Stimulated activated naive CD8-positive, alpha-beta T cell treated with anti-CD3 and anti-CD28 coated beads, Interleukin-15, Interleukin-2, amounts not matched to agents 100 ng/mL and 50 ng/mL, for 24 hours (primary cell): ENCODE results near the gene SLC22A23.

Experiments used
- H3K27ac Mint-ChIP-seq: one replicate; pipeline ENCODE4 v1.8.0; 2021; ENCODE audit warnings: mild to moderate bottlenecking, mixed read lengths
- H3K27me3 Mint-ChIP-seq: one replicate; pipeline ENCODE4 v1.8.0; 2021; ENCODE audit warnings: mixed read lengths
- H3K36me3 Mint-ChIP-seq: one replicate; pipeline ENCODE4 v1.8.0; 2021; ENCODE audit warnings: low read depth, mixed read lengths
- H3K4me1 Mint-ChIP-seq: one replicate; pipeline ENCODE4 v1.8.0; 2021; ENCODE audit warnings: low read depth, mixed read lengths
- H3K4me3 Mint-ChIP-seq: one replicate; pipeline ENCODE4 v1.8.0; 2021; ENCODE audit warnings: mild to moderate bottlenecking, mixed read lengths
- H3K9me3 Mint-ChIP-seq: one replicate; pipeline ENCODE4 v1.8.0; 2021; ENCODE audit warnings: mixed read lengths

Gene SLC22A23

DNA sequence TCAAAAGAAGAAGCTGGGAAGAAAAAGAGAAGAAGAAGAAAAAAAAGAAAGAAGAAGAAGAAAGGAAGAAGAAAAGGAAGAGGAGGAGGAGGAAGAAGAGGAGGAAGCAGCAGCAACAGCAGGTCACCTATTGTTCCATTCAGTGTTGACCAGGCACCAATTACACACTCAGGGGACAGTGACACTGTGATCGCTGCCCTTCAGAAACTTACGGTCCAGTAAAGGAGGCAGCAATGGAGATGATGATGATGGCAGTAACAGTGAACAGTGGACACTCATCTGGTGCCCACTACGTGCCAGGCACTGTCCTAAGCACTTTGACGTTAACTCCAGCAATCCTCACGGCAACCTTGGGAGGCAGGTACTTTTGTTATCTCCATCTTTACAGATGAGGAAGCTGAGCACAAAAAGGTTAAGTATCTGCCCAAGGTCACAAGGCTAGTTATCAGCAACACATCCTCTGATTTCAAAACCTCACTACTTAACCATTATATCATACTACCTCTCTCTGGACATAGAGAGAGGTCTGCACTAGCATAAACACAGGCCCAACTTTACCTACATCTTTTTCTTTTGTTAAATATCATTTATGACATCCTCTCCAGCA, 83.2 kb downstream of the SLC22A23 start:
- Mint-ChIP-seq H3K36me3 (no peaks in the 10 kb centered on the region), H3K27me3 (no peaks in the 10 kb centered on the region), H3K4me1 (peaks cover 31% of the 10 kb centered on the region), H3K4me3 (no peak overlapping the region), H3K27ac (no peak overlapping the region), H3K9me3 (no peaks in the 10 kb centered on the region)

DNA sequence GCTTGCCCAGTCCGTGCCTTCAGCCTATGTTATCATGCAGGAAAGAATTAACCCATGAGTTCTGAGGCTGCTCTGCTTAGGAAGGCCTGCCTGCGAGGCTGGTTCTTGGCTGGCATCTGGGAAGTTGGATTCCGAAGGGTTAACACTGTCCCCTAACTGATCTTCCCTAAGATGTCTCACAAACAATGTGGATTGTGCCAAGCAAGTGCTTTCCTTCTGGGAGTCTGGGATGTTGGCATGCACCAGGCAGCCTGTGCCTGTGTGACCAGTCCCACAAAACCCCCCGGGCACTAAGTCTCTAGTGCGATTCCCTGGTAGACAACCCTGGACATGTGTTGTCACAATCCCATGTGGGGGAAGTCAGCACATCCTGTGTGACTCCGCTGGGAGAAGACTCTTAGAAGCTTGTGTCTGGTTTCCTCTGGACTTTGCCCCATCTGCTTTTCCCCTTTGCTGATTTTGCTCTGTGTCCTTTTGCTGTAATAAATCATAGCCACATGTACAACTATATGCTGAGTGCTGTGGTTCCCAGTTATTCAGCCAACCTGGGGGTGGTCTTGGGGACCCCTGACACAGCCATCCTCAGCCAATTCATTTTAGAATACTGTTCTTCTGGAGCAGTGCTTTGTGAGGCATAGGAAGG, 83.8 kb downstream of the SLC22A23 start:
- H3K36me3 Mint-ChIP-seq: no peaks in the 10 kb centered on the region
- H3K9me3 Mint-ChIP-seq: no peaks in the 10 kb centered on the region
- H3K27ac Mint-ChIP-seq: no peak overlapping the region
- H3K4me3 Mint-ChIP-seq: no peak overlapping the region
- no peaks in the 10 kb centered on the region for H3K27me3 Mint-ChIP-seq
- peaks cover 26% of the 10 kb centered on the region for H3K4me1 Mint-ChIP-seq

DNA sequence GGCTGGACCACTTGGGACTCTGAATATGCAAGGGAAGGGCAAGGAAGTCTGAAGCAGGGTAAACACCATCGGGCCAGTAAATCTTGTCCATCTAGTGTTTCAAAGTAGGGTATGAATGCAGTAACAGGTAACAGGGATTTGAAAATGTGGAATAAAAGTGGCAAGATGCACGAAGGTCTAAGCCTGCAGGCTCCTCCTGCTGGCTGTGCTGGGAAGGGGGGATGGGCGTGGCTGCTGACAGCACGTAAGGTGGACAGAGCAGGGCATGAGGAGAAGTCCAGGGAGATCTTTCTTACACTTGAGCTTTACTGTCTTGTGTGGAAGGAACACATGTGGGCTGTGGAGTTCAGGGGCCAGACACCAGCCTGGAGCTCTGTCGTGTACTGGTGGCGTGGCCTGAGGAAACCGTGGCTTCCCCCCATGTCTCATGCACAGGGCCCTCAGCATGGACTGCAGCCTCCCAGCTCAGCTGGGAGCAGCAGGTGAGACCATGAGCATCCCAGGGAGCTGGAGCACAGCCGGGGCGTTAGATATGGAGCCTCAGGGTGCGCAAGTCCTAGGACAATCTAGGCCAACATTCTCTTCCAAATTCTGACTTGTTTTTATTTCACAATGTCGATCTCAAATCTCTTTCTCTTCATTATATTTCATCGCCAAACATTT, 84.5 kb downstream of the SLC22A23 start:
- Mint-ChIP-seq H3K9me3 (no peaks in the 10 kb centered on the region), H3K4me3 (no peak overlapping the region), H3K27ac (no peak overlapping the region), H3K4me1 (peaks cover 19% of the 10 kb centered on the region), H3K27me3 (no peaks in the 10 kb centered on the region), H3K36me3 (no peaks in the 10 kb centered on the region)

DNA sequence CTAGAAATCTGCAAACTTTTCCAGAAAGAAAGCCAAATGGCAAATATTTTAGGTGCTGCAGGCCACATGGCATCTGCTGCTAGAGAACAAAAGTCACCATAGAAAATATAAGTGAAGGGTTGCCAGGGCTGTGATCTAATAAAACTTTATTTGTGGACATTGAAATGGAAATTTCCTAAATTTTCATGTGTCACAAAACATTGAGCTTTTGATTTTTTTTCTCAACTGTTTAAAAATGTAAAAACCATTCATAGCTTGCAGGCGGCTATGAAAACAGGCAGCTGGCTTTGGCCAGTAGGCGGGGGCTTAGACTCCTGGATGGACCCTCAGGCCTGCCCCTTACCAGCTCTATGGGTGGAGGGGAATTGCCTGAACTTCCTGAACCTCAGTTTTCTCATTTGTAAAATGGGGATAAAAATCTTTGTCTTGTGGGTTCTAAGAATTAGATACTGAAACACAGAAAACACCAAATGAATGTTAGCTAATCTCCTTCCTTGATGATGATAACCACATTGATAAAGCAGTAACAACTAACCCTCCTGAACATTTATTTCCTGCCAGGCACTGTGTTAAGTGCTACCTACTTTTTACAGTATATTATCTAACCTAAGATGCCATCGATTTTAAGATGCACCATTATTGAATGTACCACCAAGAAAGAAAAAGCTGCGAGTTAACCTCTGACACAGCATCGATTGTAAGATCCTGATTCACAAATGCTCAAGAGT, 85.5 kb downstream of the SLC22A23 start:
- Mint-ChIP-seq H3K27me3 (no peaks in the 10 kb centered on the region), H3K4me3 (no peak overlapping the region), H3K36me3 (no peaks in the 10 kb centered on the region), H3K27ac (no peak overlapping the region), H3K4me1 (peaks cover 15% of the 10 kb centered on the region), H3K9me3 (no peaks in the 10 kb centered on the region)

DNA sequence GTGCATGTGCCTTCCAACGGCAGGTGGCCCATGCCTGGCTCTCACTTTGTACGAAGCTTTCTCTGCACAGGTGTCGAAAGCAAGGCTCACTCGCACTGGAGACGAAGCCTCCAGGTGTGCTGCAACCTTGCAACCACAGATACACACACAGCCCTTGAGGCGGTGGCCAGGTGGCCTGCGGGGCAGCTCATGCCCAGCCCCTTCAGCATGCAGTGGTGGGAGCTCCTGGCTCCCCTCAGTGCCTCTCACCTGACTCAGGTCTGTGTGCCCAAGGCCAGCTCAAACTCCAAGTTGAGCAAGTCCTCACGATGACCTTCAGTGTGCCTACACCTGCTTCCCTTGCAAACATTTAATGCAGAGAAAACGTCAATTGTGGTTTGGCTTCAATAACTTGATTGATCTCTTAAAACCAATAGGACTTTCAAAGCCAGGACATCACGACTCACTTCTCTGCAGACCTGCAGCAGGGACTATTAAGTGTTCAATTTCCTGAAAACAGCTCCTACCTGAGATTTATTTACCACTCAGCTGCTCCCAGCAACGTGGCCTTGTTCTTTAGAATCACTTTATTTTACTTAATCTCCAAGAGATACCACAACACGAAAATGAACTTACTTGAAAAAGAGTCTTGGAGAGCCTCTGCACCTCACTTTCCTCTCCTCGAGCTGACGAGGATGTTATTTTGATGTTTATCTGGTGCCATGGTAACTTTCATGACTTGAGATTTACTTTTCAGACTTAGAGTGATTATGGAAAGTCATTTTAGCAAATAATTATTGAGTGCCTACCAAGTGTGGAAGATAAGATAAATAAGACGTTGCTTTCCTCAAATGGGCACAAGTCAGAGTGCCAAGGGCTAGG, 86.3 kb downstream of the SLC22A23 start:
- Mint-ChIP-seq H3K27me3 (no peaks in the 10 kb centered on the region), H3K36me3 (no peaks in the 10 kb centered on the region), H3K4me3 (no peak overlapping the region), H3K27ac (no peak overlapping the region), H3K9me3 (no peaks in the 10 kb centered on the region), H3K4me1 (peaks cover 15% of the 10 kb centered on the region)

DNA sequence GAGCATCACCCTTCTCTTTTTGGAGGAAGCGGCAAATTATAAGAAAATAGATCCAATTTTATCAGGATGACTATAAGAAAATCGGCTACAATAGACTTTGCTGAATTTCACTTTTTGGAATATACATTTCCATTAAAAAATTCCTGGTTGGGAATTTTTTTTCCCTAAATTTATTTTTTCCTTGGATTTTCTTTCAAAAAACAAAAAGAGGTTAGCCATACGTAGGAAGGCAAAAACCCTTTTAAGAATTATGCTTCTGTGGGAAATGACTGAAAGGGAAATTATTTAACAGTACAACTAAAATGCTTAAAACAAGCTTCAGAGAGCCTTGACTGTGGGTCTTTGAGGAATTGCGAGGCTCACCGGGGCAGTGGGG, 86.9 kb downstream of the SLC22A23 start:
- H3K27ac Mint-ChIP-seq: no peak overlapping the region
- no peaks in the 10 kb centered on the region for H3K27me3 Mint-ChIP-seq
- H3K4me1 Mint-ChIP-seq: peaks cover 15% of the 10 kb centered on the region
- H3K36me3 Mint-ChIP-seq: no peaks in the 10 kb centered on the region
- no peak overlapping the region for H3K4me3 Mint-ChIP-seq
- H3K9me3 Mint-ChIP-seq: no peaks in the 10 kb centered on the region

DNA sequence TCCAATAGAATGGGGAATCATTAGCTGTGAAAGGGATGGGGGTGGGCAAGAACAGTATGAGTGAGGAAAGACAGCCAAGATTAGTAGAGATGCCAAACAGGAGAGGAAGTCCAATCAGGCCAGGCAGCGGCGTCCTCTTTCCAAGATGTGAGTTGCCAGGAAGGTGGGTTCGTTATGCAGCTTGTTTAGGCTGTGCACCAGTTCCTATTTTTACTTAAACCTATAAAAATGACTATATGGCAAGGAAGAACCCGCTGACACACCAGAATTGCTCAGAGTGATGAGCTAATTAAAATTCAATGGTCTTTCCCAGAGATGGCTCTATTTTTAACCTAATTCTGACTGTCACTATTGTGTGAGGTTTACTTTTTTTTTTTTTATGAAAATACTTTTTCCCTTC, 88.2 kb downstream of the SLC22A23 start:
- Mint-ChIP-seq H3K4me3 (no peak overlapping the region), H3K36me3 (no peaks in the 10 kb centered on the region), H3K27me3 (no peaks in the 10 kb centered on the region), H3K27ac (no peak overlapping the region), H3K4me1 (peaks cover 15% of the 10 kb centered on the region), H3K9me3 (no peaks in the 10 kb centered on the region)

DNA sequence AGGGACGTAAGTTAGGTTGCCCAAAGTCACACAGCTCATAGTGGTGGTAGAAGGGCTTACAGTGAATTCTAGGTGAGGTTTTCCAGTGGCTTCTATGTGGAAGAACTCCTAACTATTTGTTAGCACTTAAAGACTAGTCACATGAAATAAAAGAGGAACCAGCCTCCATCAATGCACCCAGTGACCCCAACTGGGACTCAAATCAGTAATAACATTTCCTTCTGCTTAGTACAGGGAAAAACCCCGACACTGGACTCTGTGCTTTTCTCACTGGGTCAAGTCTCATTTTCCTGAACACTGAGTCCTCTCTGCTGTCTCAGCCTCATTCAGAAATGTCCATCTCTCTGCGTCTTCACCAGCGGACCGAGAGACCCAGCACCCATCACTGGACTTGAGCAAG, 89.2 kb downstream of the SLC22A23 start:
- Mint-ChIP-seq H3K4me1 (peaks cover 15% of the 10 kb centered on the region), H3K9me3 (no peaks in the 10 kb centered on the region), H3K4me3 (no peak overlapping the region), H3K36me3 (no peaks in the 10 kb centered on the region), H3K27me3 (no peaks in the 10 kb centered on the region), H3K27ac (no peak overlapping the region)

DNA sequence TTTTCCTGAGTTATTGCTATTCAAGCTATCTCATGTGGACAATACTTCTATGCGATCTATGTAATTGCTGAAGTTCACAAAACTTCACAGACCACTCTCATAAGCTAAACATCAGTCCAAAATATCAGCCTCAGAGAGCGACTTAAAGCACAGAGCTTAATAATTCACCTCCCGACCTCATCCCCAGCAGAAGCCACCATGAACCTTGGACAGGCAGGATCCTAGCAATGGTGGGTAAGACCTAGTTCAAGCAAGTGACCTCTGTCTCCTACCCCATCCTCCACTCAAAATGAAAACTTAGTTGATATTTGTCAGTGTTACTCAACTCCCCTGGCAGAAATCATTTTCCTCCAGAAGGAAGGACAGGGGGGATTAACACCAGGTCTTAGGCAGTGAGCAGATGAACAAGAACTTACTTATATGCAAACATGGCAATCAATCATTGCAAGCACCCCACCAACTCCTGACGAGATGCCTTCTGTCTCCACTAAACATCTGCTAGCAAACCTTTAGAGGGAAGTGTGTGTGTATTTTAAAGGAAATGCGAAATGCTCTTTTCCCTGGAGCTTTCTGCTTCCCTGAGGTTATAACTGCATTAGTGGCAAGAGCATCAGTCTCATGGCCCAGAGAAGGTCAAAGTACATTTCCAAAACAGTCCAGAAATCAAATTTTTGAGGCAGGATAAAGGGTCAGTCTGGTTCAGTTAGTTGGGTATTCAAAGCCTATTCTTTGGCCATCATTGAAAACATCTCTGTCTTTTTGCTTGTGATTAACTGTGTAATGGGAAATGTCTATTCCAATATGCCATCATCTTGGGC, 90.0 kb downstream of the SLC22A23 start:
- Mint-ChIP-seq H3K4me1 (peaks cover 15% of the 10 kb centered on the region), H3K36me3 (no peaks in the 10 kb centered on the region), H3K27ac (no peak overlapping the region), H3K4me3 (no peak overlapping the region), H3K9me3 (no peaks in the 10 kb centered on the region), H3K27me3 (no peaks in the 10 kb centered on the region)

DNA sequence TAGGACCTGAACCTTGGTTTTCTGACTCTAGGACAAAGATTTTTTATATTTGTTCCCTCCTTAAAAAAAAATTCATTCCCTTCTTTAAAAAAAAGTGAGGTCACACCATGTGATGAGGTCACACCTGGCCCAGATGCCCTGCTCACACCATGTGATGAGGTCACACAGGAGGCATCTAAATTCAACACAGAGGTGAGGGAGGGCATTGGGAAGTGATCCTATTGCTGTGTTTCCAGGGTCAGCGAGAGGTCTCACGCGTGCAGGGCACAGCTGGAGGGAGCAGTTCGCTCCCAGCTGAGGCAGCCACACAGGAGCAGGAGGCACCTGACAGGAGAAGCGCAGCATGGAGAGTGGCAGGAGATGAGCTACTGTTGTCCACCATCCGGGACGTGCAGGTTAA, 92.5 kb downstream of the SLC22A23 start:
- H3K9me3 Mint-ChIP-seq: no peaks in the 10 kb centered on the region
- no peak overlapping the region for H3K27ac Mint-ChIP-seq
- H3K36me3 Mint-ChIP-seq: no peaks in the 10 kb centered on the region
- no peak overlapping the region for H3K4me3 Mint-ChIP-seq
- no peaks in the 10 kb centered on the region for H3K27me3 Mint-ChIP-seq
- H3K4me1 Mint-ChIP-seq: no peaks in the 10 kb centered on the region

DNA sequence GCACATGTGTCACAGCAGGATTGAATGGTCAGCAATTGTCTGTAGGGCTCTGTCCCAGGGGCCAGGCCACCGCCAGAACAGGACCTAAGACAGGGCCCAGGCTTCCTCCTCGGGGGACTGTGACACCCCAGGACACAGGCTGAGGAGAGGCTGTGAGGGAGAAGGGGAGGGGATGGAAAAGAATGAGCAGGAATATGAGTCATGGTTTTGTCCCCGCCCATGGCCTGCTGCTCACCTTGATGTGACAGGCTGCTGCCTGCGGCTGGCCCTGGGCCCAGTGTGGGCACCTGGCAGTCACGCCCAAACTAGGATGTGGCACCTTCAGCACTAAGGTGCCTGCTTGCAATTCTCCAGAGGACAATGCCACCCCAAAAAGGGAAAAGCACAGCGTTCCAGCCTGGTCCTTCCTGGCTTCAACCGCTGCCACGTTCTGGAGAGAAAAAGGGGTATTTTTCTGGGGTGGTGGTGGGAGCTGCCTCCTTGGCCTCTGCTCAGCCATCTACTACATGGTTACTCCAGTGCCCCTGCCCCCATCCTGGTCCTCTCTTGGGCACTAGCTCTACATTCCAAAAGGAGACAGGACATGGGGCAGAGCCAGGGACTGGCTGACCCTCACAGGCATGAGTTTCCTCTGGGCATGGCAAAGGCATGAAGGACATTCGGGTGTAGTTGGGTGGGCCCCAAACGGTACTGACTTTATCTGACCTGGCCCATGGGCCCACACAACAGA, 93.4 kb downstream of the SLC22A23 start:
- Mint-ChIP-seq H3K27ac (no peak overlapping the region), H3K4me1 (no peaks in the 10 kb centered on the region), H3K36me3 (no peaks in the 10 kb centered on the region), H3K27me3 (no peaks in the 10 kb centered on the region), H3K4me3 (no peak overlapping the region), H3K9me3 (no peaks in the 10 kb centered on the region)

DNA sequence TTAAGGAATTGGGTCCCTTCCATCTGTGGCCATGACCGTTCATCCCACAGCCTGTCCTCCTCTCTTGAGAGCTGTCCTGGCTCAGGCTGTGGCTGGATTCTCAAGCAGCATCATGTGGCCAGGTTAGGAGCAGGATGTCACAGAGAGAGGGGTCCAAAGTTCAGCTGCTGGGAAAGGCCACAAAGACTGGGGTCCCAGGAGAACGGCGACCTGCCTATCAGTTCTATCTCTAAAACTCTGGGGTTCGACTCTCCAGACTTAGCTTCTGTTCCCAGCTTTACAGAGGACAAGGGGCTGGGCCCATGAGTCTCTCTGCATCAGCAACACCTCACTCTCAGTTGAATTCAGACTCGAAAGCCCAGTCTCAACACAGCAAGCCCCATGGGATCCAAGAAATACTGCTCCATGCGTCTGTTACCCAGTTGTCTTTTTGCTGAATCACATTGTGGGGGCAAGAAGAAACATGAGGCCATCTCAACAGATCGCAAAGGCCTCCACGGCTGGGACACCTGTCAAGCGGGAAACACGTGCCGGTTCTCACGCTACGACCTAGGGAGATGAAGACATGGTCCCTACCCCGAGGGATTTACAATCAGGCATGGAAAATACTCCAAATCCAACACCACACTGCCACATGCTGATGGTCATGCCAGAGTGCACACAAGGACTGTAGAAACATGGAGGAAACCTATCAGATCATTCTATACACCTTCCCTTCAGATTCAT, 95.4 kb downstream of the SLC22A23 start:
- no peak overlapping the region for H3K4me3 Mint-ChIP-seq
- H3K27ac Mint-ChIP-seq: no peak overlapping the region
- no peaks in the 10 kb centered on the region for H3K36me3 Mint-ChIP-seq
- no peaks in the 10 kb centered on the region for H3K27me3 Mint-ChIP-seq
- peaks cover 2% of the 10 kb centered on the region for H3K4me1 Mint-ChIP-seq
- H3K9me3 Mint-ChIP-seq: no peaks in the 10 kb centered on the region

DNA sequence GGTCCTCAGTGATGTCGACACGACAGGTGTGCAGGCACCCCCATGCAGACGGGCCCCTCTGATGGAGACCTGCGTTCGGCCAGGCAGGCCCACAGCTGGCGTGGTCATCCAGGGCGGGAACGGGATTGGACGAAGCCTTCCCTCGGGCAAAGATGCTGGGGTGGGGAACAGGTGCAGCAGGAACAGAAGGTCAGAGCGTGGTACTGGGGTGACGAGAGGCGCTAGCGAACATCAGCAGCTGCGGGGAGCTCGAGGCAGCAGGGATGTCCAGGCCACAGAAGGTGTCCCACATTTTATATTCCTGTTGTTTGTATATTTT, 96.2 kb downstream of the SLC22A23 start:
- Mint-ChIP-seq H3K9me3 (no peaks in the 10 kb centered on the region), H3K4me3 (no peak overlapping the region), H3K36me3 (no peaks in the 10 kb centered on the region), H3K4me1 (peaks cover 9% of the 10 kb centered on the region), H3K27me3 (no peaks in the 10 kb centered on the region), H3K27ac (no peak overlapping the region)
